ENCODE results near the gene NCEH1.

DNA sequence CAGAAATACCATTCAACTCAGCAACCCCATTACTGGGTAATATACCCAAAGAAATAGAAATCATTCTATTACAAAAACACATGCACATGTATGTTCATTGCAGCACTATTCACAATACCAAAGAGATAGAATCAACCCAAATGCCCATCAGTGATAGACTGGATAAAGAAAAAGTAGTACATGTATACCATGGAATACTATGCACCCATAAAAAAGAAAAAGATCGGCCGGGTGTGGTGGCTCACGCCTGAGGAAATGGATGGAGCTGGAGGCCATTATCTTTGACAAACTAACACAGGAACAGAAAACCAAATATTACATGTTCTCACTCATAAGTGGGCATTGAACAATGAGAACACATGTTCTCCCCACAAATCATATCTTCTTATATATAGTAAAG is 112.0 kb downstream of the NCEH1 start:
- TF ChIP-seq, protein P1, sequence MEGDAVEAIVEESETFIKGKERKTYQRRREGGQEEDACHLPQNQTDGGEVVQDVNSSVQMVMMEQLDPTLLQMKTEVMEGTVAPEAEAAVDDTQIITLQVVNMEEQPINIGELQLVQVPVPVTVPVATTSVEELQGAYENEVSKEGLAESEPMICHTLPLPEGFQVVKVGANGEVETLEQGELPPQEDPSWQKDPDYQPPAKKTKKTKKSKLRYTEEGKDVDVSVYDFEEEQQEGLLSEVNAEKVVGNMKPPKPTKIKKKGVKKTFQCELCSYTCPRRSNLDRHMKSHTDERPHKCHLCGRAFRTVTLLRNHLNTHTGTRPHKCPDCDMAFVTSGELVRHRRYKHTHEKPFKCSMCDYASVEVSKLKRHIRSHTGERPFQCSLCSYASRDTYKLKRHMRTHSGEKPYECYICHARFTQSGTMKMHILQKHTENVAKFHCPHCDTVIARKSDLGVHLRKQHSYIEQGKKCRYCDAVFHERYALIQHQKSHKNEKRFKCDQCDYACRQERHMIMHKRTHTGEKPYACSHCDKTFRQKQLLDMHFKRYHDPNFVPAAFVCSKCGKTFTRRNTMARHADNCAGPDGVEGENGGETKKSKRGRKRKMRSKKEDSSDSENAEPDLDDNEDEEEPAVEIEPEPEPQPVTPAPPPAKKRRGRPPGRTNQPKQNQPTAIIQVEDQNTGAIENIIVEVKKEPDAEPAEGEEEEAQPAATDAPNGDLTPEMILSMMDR (IDR thresholded peaks at IDR 0.05; ENCODE audit: low read depth, low read length, poor library complexity, severe bottlenecking): no peak
- no peak for TF ChIP-seq EZH2phosphoT487 (IDR thresholded peaks at IDR 0.05; ENCODE audit: borderline replicate concordance, low read length)

Data from DOHH2 (cell line).